Loucy (cell line): Measurements from ENCODE around the gene AAK1.
"Not testable (repeated sequence)": the region's sequence is repeated elsewhere in the genome, so short reads cannot be mapped to it uniquely, and the experiment has no call there.

ENCODE experiments used
- H2AFZ ChIP-seq: fragments of 200-600 bp; sonication (generic); 2 replicates; pipeline ENCODE4 v1.6.0; 2016; ENCODE audit warnings: antibody characterized with exemption, mild to moderate bottlenecking, low read length, moderate library complexity
- H3F3A ChIP-seq: fragments of 200-600 bp; 2 replicates; pipeline ENCODE4 v1.6.0; 2016; ENCODE audit warnings: antibody characterized with exemption, low read depth, mild to moderate bottlenecking
- H3K27me3 ChIP-seq: fragments of 200-600 bp; sonication (generic); 2 replicates; pipeline ENCODE4 v1.6.1; 2014; ENCODE audit warnings: low read length, mild to moderate bottlenecking; ENCODE audit not compliant: insufficient read depth, poor library complexity, severe bottlenecking
- H3K36me3 ChIP-seq: fragments of 200-600 bp; sonication (generic); 2 replicates; pipeline ENCODE4 v1.6.1; 2016; ENCODE audit warnings: low read length; ENCODE audit not compliant: insufficient read depth
- H3K4me1 ChIP-seq: fragments of 200-600 bp; sonication (generic); 2 replicates; pipeline ENCODE4 v1.5.1; 2014; ENCODE audit warnings: low read length, mild to moderate bottlenecking; ENCODE audit not compliant: insufficient read depth, poor library complexity, severe bottlenecking
- H3K4me2 ChIP-seq: fragments of 200-600 bp; sonication (generic); 2 replicates; pipeline ENCODE4 v1.6.0; 2014; ENCODE audit warnings: antibody characterized with exemption, low read length, low read depth, mild to moderate bottlenecking; ENCODE audit not compliant: poor library complexity, severe bottlenecking
- H3K4me3 ChIP-seq: fragments of 200-600 bp; sonication (generic); 2 replicates; pipeline ENCODE4 v1.5.1; 2014; ENCODE audit warnings: low read length, mild to moderate bottlenecking, mixed read lengths; ENCODE audit not compliant: poor library complexity, severe bottlenecking
- H3K79me2 ChIP-seq: fragments of 200-600 bp; sonication (generic); 2 replicates; pipeline ENCODE4 v1.6.1; 2014; ENCODE audit warnings: low read length; ENCODE audit not compliant: insufficient read depth
- H3K9ac ChIP-seq: fragments of 200-600 bp; sonication (generic); 2 replicates; pipeline ENCODE4 v1.6.0; 2014; ENCODE audit warnings: mild to moderate bottlenecking, low read depth, low read length, moderate library complexity; ENCODE audit not compliant: poor library complexity, severe bottlenecking
- H3K9me2 ChIP-seq: fragments of 200-600 bp; sonication (generic); replicated peaks from 2 replicates; pipeline ENCODE4 v1.6.1; 2016; ENCODE audit warnings: low read depth, low read length, mixed read lengths
- H3K9me3 ChIP-seq: fragments of 200-600 bp; sonication (generic); 2 replicates; pipeline ENCODE4 v1.6.1; 2014; ENCODE audit warnings: mild to moderate bottlenecking, antibody characterized with exemption, low read length, low read depth; ENCODE audit not compliant: insufficient read depth
- H4K20me1 ChIP-seq: fragments of 200-600 bp; sonication (generic); 2 replicates; pipeline ENCODE4 v1.6.0; 2014; ENCODE audit warnings: antibody characterized with exemption, low read length, mild to moderate bottlenecking; ENCODE audit not compliant: insufficient read depth, poor library complexity, severe bottlenecking
- EZH2phosphoT487 ChIP-seq: fragments of 200-600 bp; IDR thresholded peaks from 2 replicates; pipeline ENCODE4 v1.6.1; 2018; ENCODE audit warnings: antibody characterized with exemption, mild to moderate bottlenecking, moderate library complexity, borderline replicate concordance
- TF ChIP-seq, protein P1 (sequence below): fragments of 200-600 bp; sonication (generic); conservative IDR thresholded peaks from 2 replicates; pipeline ENCODE4 v1.5.1; 2014; ENCODE audit warnings: mild to moderate bottlenecking, antibody characterized with exemption, low read length

Gene AAK1

DNA sequence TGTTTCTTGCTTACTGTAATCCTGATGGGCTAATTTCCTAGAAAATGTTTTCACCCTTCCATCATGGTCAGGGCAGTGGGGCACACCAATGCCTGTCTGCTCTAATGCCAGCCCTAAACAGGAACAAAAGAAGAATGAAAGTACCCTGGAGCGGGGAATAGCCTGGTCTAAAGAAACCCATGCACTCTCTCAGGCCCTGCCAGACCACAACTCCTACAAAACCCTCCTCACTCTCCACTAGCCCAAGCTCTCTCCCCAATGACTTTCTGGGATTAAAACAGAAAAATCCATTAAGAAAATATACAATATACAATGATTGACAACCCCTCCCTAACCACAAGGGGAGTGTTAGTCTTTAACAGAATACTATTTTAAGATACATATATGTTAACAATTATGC lies 67.6 kb downstream of the AAK1 start:
- Histone ChIP-seq H3K4me1 (peaks cover 65% of the 10 kb centered on the region), H3K9me2 (no peaks in the 10 kb centered on the region), H3K9ac (no peak overlapping the region), H3K4me3 (no peak overlapping the region), H3K36me3 (peaks cover 7% of the 10 kb centered on the region; the same call in 1 of the 2 replicates), H3K79me2 (peaks cover 97% of the 10 kb centered on the region), H3F3A (no peaks in the 10 kb centered on the region), H3K9me3 (no peaks in the 10 kb centered on the region), H4K20me1 (peaks cover 8% of the 10 kb centered on the region), H3K27me3 (no peaks in the 10 kb centered on the region), H2AFZ (no peak overlapping the region), H3K4me2 (peak overlapping the region; percentile 4)
- TF ChIP-seq, protein P1, sequence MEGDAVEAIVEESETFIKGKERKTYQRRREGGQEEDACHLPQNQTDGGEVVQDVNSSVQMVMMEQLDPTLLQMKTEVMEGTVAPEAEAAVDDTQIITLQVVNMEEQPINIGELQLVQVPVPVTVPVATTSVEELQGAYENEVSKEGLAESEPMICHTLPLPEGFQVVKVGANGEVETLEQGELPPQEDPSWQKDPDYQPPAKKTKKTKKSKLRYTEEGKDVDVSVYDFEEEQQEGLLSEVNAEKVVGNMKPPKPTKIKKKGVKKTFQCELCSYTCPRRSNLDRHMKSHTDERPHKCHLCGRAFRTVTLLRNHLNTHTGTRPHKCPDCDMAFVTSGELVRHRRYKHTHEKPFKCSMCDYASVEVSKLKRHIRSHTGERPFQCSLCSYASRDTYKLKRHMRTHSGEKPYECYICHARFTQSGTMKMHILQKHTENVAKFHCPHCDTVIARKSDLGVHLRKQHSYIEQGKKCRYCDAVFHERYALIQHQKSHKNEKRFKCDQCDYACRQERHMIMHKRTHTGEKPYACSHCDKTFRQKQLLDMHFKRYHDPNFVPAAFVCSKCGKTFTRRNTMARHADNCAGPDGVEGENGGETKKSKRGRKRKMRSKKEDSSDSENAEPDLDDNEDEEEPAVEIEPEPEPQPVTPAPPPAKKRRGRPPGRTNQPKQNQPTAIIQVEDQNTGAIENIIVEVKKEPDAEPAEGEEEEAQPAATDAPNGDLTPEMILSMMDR = no peak
- no peak for TF ChIP-seq EZH2phosphoT487

DNA sequence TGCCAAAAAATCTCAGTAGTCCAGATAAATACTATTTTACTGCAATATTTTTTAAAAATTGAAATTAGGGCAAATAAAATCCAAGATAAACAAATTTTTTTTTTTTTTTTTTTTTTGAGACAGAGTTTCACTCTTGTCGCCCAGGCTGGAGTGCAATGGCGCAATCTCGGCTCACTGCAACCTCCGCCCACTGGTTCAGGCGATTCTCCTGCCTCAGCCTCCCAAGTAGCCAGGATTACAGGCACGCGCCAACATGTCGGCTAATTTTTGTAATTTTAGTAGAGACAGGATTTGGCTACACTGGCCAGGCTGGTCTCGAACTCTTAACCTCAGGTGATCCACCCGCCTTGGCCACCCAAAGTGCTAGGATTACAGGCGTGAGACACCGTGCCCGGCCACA lies 68.2 kb downstream of the AAK1 start:
- H3K9me2 ChIP-seq, H4K20me1 ChIP-seq, H3K4me2 ChIP-seq, H3F3A ChIP-seq, H3K27me3 ChIP-seq, H2AFZ ChIP-seq, H3K9me3 ChIP-seq, H3K9ac ChIP-seq, H3K4me3 ChIP-seq: not testable (repeated sequence)
- Histone ChIP-seq H3K4me1 (peaks cover 66% of the 10 kb centered on the region), H3K79me2 (peaks cover 97% of the 10 kb centered on the region), H3K36me3 (peaks cover 10% of the 10 kb centered on the region; the same call in 1 of the 2 replicates)

DNA sequence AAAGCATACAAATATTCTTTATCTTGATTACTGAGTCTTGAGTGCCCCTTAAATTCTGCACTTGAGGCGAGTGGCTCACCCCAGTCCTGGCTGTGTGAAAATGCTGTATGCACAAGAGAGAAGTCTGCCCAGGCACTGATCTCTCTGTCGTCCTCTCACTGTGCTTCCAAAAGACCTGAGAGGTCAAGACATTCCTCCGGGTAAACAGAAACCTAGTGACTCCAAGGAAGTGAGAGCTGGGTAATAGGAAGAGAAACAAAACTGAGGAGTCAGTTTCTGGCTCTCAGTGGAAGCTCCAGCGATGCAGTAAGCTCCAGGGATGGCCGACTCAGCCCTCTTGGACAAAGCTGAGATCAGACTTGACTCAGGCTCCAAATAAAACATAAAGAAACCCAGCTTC lies 70.9 kb downstream of the AAK1 start:
- Histone ChIP-seq H3K9me2 (no peaks in the 10 kb centered on the region), H2AFZ (no peak overlapping the region), H4K20me1 (peaks cover 8% of the 10 kb centered on the region), H3K4me2 (no peak overlapping the region), H3K36me3 (peaks cover 10% of the 10 kb centered on the region; the same call in 1 of the 2 replicates), H3K9ac (no peak overlapping the region), H3F3A (no peaks in the 10 kb centered on the region), H3K9me3 (no peaks in the 10 kb centered on the region), H3K4me1 (peaks cover 47% of the 10 kb centered on the region), H3K4me3 (no peak overlapping the region), H3K79me2 (peaks cover 97% of the 10 kb centered on the region), H3K27me3 (no peaks in the 10 kb centered on the region)
- TF ChIP-seq, protein P1 = no peak
- TF ChIP-seq EZH2phosphoT487 = no peak

DNA sequence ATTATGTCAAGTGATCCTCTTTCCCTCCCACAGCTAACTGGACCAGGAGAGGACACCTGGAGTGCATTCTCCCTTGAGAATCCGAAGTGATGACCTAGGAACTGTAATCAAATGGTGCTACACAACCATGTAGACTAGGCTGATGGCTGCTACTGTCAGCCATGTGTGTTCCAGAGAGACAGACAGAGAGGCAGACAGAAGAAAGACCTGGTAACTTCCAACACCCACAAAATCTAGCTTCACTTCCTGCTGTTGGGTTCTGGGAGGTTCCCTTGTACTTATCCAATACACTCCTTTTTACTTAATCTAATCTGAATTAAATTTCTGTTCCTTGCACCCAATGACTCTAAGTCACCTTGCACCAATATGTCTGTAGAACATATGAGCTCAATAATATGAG lies 72.3 kb downstream of the AAK1 start:
- Histone ChIP-seq H3K9me2 (no peaks in the 10 kb centered on the region), H2AFZ (no peak overlapping the region), H3K9ac (peak overlapping the region; percentile 5), H3F3A (no peaks in the 10 kb centered on the region), H3K36me3 (peaks cover 11% of the 10 kb centered on the region; the same call in 1 of the 2 replicates), H3K4me3 (no peak overlapping the region), H3K4me2 (peak overlapping the region; percentile 44), H3K27me3 (no peaks in the 10 kb centered on the region), H3K4me1 (peaks cover 33% of the 10 kb centered on the region), H3K79me2 (peaks cover 97% of the 10 kb centered on the region), H4K20me1 (peaks cover 8% of the 10 kb centered on the region), H3K9me3 (no peaks in the 10 kb centered on the region)
- TF ChIP-seq EZH2phosphoT487 = no peak
- TF ChIP-seq, protein P1 = no peak
